Nephron progenitor cell (in vitro differentiated cells): Measurements from ENCODE around the gene B4GALT2.

Source experiments
- DNase-seq: peaks from one replicate; pipeline ENCODE4 v3.0.0; 2021
- H3K27ac Mint-ChIP-seq: 2 replicates; pipeline ENCODE4 v1.8.0; 2021; ENCODE audit warnings: mild to moderate bottlenecking, moderate library complexity, mixed read lengths
- H3K27me3 Mint-ChIP-seq: 2 replicates; pipeline ENCODE4 v1.8.0; 2021; ENCODE audit warnings: mild to moderate bottlenecking, low read depth, mixed read lengths; ENCODE audit not compliant: poor library complexity
- H3K36me3 Mint-ChIP-seq: 2 replicates; pipeline ENCODE4 v1.8.0; 2021; ENCODE audit warnings: low read depth, mixed read lengths
- H3K4me1 Mint-ChIP-seq: 2 replicates; pipeline ENCODE4 v1.8.0; 2021; ENCODE audit warnings: mixed read lengths
- H3K4me3 Mint-ChIP-seq: 2 replicates; pipeline ENCODE4 v1.8.0; 2021; ENCODE audit warnings: mild to moderate bottlenecking, moderate library complexity, mixed read lengths
- H3K9me3 Mint-ChIP-seq: 2 replicates; pipeline ENCODE4 v1.8.0; 2021; ENCODE audit warnings: mild to moderate bottlenecking, moderate library complexity, mixed read lengths
- CTCF ChIP-seq: fragments of 200-600 bp; sonication (generic); IDR thresholded peaks from 2 replicates; pipeline ENCODE4 v1.5.0; 2021; ENCODE audit warnings: antibody characterized with exemption

The B4GALT2 gene

DNA sequence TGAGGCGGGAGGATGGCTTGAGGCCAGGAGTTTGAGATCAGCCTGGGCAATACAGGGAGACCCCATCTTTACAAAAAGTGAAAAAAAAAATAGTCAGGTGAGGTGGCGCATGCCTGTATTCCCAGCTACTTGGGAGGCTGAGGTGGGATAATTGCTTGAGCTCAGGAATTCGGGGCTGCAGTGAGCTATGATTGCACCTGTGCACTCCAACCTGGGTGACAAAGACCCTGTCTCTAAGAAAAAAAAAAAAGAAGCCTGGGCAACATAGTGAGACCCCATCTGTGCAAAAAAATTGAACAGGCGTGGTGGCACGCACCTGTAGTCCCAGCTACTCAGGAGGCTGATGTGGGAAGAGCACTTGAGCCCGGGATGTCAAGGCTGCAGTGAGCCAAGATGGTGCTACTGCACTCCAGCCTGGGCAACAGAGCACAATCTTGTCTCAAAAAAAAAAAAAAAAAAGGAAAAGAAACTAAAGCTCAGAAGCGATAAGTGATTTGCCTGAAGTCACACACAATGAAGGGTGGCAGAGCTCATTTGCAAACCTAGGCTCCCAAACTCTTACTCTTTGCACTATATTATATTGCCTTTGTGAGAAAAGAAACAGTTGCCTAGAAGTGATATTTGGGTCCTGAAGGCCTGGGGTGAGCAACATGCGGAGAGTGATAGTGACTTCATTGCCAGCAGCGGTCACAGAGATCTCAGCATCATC lies 14.3 kb downstream of the B4GALT2 start:
- TF ChIP-seq CTCF = no peak
- peaks cover 41% of the 10 kb centered on the region for H3K4me1 Mint-ChIP-seq
- no peak for DNase-seq
- H3K9me3 Mint-ChIP-seq = no peaks in the 10 kb centered on the region
- H3K36me3 Mint-ChIP-seq = no peaks in the 10 kb centered on the region
- H3K27ac Mint-ChIP-seq = no peak overlapping the region
- H3K4me3 Mint-ChIP-seq = no peak overlapping the region
- H3K27me3 Mint-ChIP-seq = peaks cover 10% of the 10 kb centered on the region

GRCh38 chr1:43994071-43994470 lies 15.1 kb downstream of the B4GALT2 start:
- peaks cover 45% of the 10 kb centered on the region for H3K4me1 Mint-ChIP-seq
- no peak for TF ChIP-seq CTCF
- H3K36me3 Mint-ChIP-seq = no peaks in the 10 kb centered on the region
- H3K4me3 Mint-ChIP-seq = no peak overlapping the region
- H3K27me3 Mint-ChIP-seq = peaks cover 10% of the 10 kb centered on the region
- no peak overlapping the region for H3K27ac Mint-ChIP-seq
- DNase-seq = no peak
- H3K9me3 Mint-ChIP-seq = no peaks in the 10 kb centered on the region

- no peaks in the 10 kb centered on the region for H3K36me3 Mint-ChIP-seq
- peak overlapping the region; percentile 68 for H3K27ac Mint-ChIP-seq
- no peak for DNase-seq
- peaks cover 45% of the 10 kb centered on the region for H3K4me1 Mint-ChIP-seq
- H3K27me3 Mint-ChIP-seq = peaks cover 6% of the 10 kb centered on the region
- TF ChIP-seq CTCF = peak; percentile 14
- H3K9me3 Mint-ChIP-seq = no peaks in the 10 kb centered on the region
- H3K4me3 Mint-ChIP-seq = no peak overlapping the region
Measured at GRCh38 chr1:43994794-43995790, 16.1 kb downstream of the B4GALT2 start.

DNA sequence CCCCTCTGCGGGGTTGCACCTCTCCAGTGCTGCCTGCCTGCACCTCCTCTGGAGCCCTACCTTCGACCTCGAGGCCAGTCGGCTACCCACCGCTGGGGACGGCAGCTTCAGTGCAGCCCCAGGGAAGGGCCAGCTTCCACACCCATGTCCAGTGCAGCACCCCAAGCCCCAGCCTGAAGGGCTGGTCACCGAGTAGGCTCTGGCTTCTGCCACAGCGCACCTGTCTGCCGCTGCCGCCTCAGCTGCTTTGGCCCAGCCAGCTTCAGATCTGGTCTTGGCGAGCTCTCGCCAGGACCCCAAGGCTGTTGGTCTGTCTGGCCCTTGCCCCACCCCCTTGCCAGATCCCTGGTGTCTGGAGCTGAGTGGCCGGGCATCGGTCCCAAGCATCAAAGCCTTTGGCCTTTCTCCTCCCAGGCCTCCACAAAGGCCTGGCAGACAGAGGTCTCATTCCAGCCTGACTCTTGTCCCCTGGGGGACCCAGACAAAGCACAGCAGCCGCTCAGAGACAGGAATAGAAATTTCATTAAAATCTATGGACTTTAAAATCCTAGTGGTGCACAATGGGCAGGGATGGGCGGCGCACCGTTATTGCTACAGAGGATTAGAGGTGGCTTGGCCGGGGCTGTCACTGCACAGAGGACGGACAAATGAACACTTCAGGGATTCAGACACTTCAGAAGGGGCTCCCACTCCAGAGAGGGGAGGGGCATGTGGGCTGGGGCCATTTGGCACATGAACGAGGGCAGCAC lies 17.1 kb downstream of the B4GALT2 start:
- Mint-ChIP-seq H3K27me3 (peaks cover 6% of the 10 kb centered on the region), H3K36me3 (peaks cover 2% of the 10 kb centered on the region), H3K4me1 (peaks cover 45% of the 10 kb centered on the region), H3K9me3 (no peaks in the 10 kb centered on the region), H3K27ac (peak overlapping the region; percentile 84), H3K4me3 (peak overlapping the region; percentile 38)
- DNase-seq = no peak
- no peak for TF ChIP-seq CTCF

DNA sequence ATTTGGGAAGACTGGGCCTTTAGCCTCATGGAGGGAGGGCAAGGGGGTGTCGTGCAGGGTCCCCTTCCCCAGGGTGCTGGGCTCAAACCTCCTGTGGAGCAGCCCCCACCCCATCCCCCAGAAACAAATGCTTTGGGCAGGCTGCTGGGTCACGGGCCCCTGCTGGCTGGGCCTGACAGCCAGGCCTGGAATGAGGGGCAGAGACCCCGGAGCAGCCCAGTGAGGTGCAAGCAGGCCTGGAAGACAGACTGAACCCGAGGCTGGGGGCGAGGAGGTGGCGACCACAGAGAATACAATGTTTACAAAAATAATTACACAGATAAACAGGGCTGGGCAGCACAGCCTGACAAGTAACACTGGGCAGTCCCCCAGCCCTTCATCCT lies 17.7 kb downstream of the B4GALT2 start:
- TF ChIP-seq CTCF = no peak
- no peak for DNase-seq
- no peak overlapping the region for H3K4me3 Mint-ChIP-seq
- no peaks in the 10 kb centered on the region for H3K9me3 Mint-ChIP-seq
- no peak overlapping the region for H3K27ac Mint-ChIP-seq
- H3K36me3 Mint-ChIP-seq = peaks cover 6% of the 10 kb centered on the region
- peaks cover 45% of the 10 kb centered on the region for H3K4me1 Mint-ChIP-seq
- peaks cover 6% of the 10 kb centered on the region for H3K27me3 Mint-ChIP-seq
